RWPE2 (cell line): Measurements from ENCODE around the gene RABGAP1.

ENCODE experiments used
- ATAC-seq: fragments of 200-7000 bp; cut with Tn5 transposase; 3 replicates; pipeline ENCODE4 v1.9.1; 2021; ENCODE audit warnings: low read depth
- DNase-seq: peaks from one replicate; pipeline ENCODE4 v3.0.0-alpha.2; 2020; ENCODE audit warnings: low spot score
- H3K27ac ChIP-seq: fragments of 450-650 bp; 2 replicates; pipeline ENCODE4 v1.5.1; 2017; ENCODE audit warnings: mild to moderate bottlenecking; ENCODE audit not compliant: poor library complexity, severe bottlenecking
- H3K27me3 ChIP-seq: fragments of 250-450 bp; sonication (Bioruptor Pico); 2 replicates; pipeline ENCODE4 v1.5.1; 2021; ENCODE audit warnings: mild to moderate bottlenecking, moderate library complexity; ENCODE audit not compliant: insufficient read depth, poor library complexity, severe bottlenecking
- H3K36me3 ChIP-seq: fragments of 250-450 bp; sonication (Bioruptor Pico); 2 replicates; pipeline ENCODE4 v1.5.1; 2020; ENCODE audit warnings: low read depth, mild to moderate bottlenecking, moderate library complexity
- H3K4me1 ChIP-seq: fragments of 250-450 bp; sonication (Bioruptor Pico); 2 replicates; pipeline ENCODE4 v1.5.1; 2021; ENCODE audit warnings: mild to moderate bottlenecking, moderate library complexity; ENCODE audit not compliant: insufficient read depth, poor library complexity, severe bottlenecking
- H3K4me3 ChIP-seq: fragments of 250-450 bp; sonication (Bioruptor Pico); 2 replicates; pipeline ENCODE4 v1.5.1; 2021; ENCODE audit warnings: mild to moderate bottlenecking, moderate library complexity; ENCODE audit not compliant: severe bottlenecking
- H3K9me3 ChIP-seq: fragments of 250-450 bp; sonication (Bioruptor Pico); 2 replicates; pipeline ENCODE4 v1.5.1; 2021; ENCODE audit warnings: mild to moderate bottlenecking, moderate library complexity; ENCODE audit not compliant: severe bottlenecking
- TF ChIP-seq, protein P1 (sequence below): fragments of 450-650 bp; IDR thresholded peaks from one replicate; pipeline ENCODE4 v1.5.1; 2017; ENCODE audit warnings: mild to moderate bottlenecking, moderate library complexity; ENCODE audit not compliant: poor library complexity, severe bottlenecking

The RABGAP1 gene

DNA sequence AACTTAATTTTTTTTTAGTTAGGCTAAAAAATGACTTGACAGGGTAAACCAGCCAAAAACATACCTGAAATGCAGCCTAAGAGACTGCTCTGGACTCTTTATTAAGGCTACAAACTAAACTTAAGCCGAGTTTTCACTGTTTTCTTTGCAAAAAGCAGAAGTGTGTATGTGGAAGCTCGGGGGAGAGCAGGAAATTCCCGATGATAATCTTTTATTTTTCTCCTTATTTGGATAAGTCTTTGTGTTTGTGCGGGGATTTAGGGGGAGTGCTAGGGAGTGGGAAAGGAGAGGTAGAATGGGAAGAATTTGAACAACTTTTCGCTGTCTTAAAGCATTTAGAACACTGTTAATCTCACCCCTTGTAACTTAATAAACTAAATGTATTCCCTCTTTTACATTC, 61.9 kb downstream of the RABGAP1 start:
- no peak overlapping the region for H3K27ac ChIP-seq
- DNase-seq (no peak), ATAC-seq (no peak)
- no peaks in the 10 kb centered on the region for H3K27me3 ChIP-seq
- TF ChIP-seq, protein P1, sequence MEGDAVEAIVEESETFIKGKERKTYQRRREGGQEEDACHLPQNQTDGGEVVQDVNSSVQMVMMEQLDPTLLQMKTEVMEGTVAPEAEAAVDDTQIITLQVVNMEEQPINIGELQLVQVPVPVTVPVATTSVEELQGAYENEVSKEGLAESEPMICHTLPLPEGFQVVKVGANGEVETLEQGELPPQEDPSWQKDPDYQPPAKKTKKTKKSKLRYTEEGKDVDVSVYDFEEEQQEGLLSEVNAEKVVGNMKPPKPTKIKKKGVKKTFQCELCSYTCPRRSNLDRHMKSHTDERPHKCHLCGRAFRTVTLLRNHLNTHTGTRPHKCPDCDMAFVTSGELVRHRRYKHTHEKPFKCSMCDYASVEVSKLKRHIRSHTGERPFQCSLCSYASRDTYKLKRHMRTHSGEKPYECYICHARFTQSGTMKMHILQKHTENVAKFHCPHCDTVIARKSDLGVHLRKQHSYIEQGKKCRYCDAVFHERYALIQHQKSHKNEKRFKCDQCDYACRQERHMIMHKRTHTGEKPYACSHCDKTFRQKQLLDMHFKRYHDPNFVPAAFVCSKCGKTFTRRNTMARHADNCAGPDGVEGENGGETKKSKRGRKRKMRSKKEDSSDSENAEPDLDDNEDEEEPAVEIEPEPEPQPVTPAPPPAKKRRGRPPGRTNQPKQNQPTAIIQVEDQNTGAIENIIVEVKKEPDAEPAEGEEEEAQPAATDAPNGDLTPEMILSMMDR: no peak
- no peaks in the 10 kb centered on the region for H3K4me1 ChIP-seq
- H3K4me3 ChIP-seq: no peak overlapping the region
- H3K36me3 ChIP-seq: peaks cover 72% of the 10 kb centered on the region
- no peaks in the 10 kb centered on the region for H3K9me3 ChIP-seq

DNA sequence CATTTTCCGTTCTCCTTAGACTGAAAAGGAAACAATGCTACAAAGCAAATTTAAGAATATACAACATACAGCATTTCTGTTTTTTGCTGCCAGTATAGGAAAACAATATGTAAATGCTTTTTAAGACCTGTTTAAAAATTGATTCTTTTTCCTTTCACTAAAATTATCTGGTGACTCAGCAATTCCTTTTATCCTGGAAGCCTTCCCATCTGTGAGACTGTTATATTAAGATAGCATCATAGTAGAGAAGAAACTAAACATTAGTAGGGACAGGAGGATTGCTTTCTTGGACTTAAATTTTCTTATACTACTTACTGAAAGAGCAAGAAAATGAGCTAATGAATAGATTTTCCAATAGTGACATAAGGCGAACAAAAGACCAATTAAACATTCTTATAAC, 62.6 kb downstream of the RABGAP1 start:
- DNase-seq (no peak), ATAC-seq (no peak)
- Histone ChIP-seq H3K27me3 (no peaks in the 10 kb centered on the region), H3K9me3 (no peaks in the 10 kb centered on the region), H3K4me1 (no peaks in the 10 kb centered on the region), H3K36me3 (peaks cover 69% of the 10 kb centered on the region), H3K4me3 (no peak overlapping the region), H3K27ac (no peak overlapping the region)
- TF ChIP-seq, protein P1: no peak

- H3K36me3 ChIP-seq: peaks cover 75% of the 10 kb centered on the region
- no peaks in the 10 kb centered on the region for H3K9me3 ChIP-seq
- DNase-seq (no peak), ATAC-seq (no peak)
- H3K4me3 ChIP-seq: no peak overlapping the region
- H3K27me3 ChIP-seq: no peaks in the 10 kb centered on the region
- H3K4me1 ChIP-seq: no peaks in the 10 kb centered on the region
- H3K27ac ChIP-seq: no peak overlapping the region
- TF ChIP-seq, protein P1: no peak
Observed at GRCh38 chr9:123005964-123006363, 65.1 kb downstream of the RABGAP1 start.

- no peaks in the 10 kb centered on the region for H3K4me1 ChIP-seq
- DNase-seq: no peak
- peaks cover 80% of the 10 kb centered on the region for H3K36me3 ChIP-seq
- no peaks in the 10 kb centered on the region for H3K27me3 ChIP-seq
- no peak overlapping the region for H3K27ac ChIP-seq
- no peak overlapping the region for H3K4me3 ChIP-seq
- no peak for ATAC-seq
- TF ChIP-seq, protein P1: no peak
- no peaks in the 10 kb centered on the region for H3K9me3 ChIP-seq
Observed at GRCh38 chr9:123007269-123007668, 66.4 kb downstream of the RABGAP1 start.

- ATAC-seq (no peak), DNase-seq (no peak)
- H3K27ac ChIP-seq: no peak overlapping the region
- peaks cover 3% of the 10 kb centered on the region for H3K9me3 ChIP-seq
- TF ChIP-seq, protein P1: no peak
- no peak overlapping the region for H3K4me3 ChIP-seq
- peaks cover 84% of the 10 kb centered on the region for H3K36me3 ChIP-seq
- no peaks in the 10 kb centered on the region for H3K4me1 ChIP-seq
- H3K27me3 ChIP-seq: no peaks in the 10 kb centered on the region
Observed at GRCh38 chr9:123008909-123009308, 68.1 kb downstream of the RABGAP1 start.
